Epithelial cell of proximal tubule (primary cell): ENCODE results near the gene U2AF1L4. TPM values are rescaled to one million over a fixed set of nuclear protein-coding genes. Genes with fewer than 3 reads are reported as not detected.

Source experiments
- DNase-seq: peaks from one replicate; pipeline ENCODE4 v3.0.0-alpha.2; 2011; ENCODE audit warnings: low read depth
- H3K4me3 ChIP-seq: 2 replicates; pipeline ENCODE4 v1.5.1; 2011; ENCODE audit warnings: low read depth, mild to moderate bottlenecking, low read length
- CTCF ChIP-seq: conservative IDR thresholded peaks from 2 replicates; pipeline ENCODE4 v1.5.1; 2012; ENCODE audit warnings: low read depth, mild to moderate bottlenecking, low read length
- total RNA-seq: library from RNA; depleted of rRNA; stranded (reverse); fragments of >200 nt; gene quantifications from 2 replicates; pipeline ENCODE4 v1.2.3, GENCODE V29; 2015

U2AF1L4 gene
- total RNA-seq, 1 donor from 2014 or later, result 5.9 TPM

DNA sequence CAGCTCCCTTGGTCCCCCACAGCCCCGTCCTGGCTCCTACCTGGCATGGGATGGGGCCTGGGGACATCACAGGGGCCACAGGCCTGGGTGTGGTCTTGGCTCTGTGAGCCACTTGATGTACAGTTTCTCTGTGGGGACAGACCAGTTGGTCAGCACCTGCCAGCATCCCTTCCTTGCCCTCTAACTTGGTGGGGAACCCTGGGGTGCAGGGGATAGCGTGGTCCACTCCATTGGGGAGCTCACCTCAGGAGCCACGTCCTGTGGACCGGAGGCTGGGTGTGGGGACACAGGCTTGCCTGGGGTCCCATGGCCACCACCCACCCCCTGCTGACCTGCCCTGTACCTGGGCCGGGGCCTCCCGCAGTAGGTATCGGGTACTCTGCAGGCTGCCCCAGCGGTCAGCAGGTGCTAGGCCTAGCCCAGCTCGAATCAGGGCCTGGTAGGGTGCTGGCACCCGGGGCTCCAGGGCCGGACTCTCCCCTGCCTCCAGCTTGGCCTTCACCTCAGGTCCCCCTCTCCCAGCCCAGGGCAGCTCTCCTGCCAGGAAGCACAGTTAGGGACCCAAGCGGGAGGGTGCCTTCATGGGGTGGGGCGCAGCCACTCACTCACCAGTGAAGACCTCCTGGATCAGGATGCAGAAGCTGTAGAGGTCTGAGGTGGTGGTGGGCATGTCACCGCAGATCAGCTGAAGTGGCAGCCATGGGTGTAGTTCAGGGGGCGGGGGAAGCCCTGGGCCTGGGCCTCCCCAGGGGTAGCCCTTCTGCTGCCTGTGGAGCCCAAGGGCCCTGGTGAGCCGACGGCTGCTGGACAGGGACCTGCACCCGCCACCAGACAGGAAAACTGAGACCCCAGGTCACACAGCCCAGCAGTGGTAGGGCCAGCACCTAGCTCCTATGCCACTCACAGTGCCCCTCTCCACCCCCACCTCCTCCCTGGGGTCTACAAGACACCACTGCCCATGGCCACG is 45.0 kb upstream of the U2AF1L4 start:
- DNase-seq, result no peak
- no peak overlapping the region for H3K4me3 ChIP-seq
- TF ChIP-seq CTCF, result no peak

GRCh38 chr19:35789195-35789977 is 44.2 kb upstream of the U2AF1L4 start:
- no peak overlapping the region for H3K4me3 ChIP-seq
- no peak for DNase-seq
- no peak for TF ChIP-seq CTCF

DNA sequence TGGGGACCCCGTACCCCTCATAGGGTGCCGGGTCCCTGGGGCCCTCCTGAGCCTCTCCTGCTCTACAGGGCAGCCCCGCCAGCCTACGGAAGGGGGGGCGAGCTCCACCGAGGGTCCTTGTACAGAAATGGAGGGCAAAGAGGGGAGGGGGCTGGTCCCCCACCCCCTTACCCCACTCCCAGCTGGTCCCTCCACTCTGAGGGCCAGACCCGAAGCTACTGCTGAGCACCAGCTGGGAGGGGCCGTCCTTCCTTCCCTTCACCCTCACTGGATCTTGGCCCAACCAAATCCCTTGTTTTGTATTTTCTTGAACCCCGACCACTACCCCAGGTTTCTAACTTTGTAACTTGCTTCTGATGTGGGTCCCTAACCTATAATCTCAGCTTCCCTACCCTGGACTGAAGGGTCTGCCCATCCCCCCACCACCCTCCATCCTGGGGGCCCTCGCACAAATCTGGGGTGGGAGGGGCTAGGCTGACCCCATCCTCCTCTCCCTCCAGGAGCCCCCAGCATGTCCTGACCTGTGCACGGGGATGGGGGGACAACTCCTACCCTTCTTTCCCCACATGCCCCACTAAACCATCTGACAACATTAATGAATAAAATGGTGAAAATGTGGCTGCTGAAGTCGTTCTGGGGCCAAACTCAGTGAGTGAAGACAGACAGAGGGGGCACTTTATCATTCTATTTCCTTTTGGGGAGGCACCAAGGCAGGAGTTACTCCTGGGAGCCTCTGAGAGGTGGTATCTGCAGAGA is 43.2 kb upstream of the U2AF1L4 start:
- no peak for TF ChIP-seq CTCF
- no peak overlapping the region for H3K4me3 ChIP-seq

DNA sequence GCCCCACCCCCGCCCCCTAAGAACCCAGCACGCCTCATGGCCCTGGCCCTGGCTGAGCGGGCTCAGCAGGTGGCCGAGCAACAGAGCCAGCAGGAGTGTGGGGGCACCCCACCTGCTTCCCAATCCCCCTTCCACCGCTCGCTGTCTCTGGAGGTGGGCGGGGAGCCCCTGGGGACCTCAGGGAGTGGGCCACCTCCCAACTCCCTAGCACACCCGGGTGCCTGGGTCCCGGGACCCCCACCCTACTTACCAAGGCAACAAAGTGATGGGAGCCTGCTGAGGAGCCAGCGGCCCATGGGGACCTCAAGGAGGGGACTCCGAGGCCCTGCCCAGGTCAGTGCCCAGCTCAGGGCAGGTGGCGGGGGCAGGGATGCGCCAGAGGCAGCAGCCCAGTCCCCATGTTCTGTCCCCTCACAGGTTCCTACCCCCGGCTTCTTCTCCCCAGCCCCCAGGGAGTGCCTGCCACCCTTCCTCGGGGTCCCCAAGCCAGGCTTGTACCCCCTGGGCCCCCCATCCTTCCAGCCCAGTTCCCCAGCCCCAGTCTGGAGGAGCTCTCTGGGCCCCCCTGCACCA is 42.1 kb upstream of the U2AF1L4 start:
- no peak for DNase-seq

More for the DNA sequence above, 43.2 kb upstream of the U2AF1L4 start:
- DNase-seq, result no peak

GRCh38 chr19:35786299-35787160 is 41.3 kb upstream of the U2AF1L4 start:
- TF ChIP-seq CTCF, result no peak
- DNase-seq, result no peak
- H3K4me3 ChIP-seq, result no peak overlapping the region

More for the DNA sequence above, 42.1 kb upstream of the U2AF1L4 start:
- no peak for TF ChIP-seq CTCF
- H3K4me3 ChIP-seq, result no peak overlapping the region

GRCh38 chr19:35785339-35785627 is 40.1 kb upstream of the U2AF1L4 start:
- DNase-seq, result no peak
- TF ChIP-seq CTCF, result no peak
- H3K4me3 ChIP-seq, result no peak overlapping the region
